Measurements from ENCODE around the gene PAXX.

- TF ChIP-seq POLR2A (IDR thresholded peaks at IDR 0.05; ENCODE audit: low read depth, low read length): no peak
- no peak for TF ChIP-seq TAF1 (IDR thresholded peaks at IDR 0.05; ENCODE audit: low read depth, low read length)
- TF ChIP-seq POLR2AphosphoS5 (IDR thresholded peaks at IDR 0.05; ENCODE audit: low read depth, low read length): no peak
- no peak for TF ChIP-seq POU2F2 (IDR thresholded peaks at IDR 0.05; ENCODE audit: low read depth, low read length)
- TF ChIP-seq PAX5 (IDR thresholded peaks at IDR 0.05; ENCODE audit: insufficient read depth, low read length, severe bottlenecking): no peak
Observed at GRCh38 chr9:137037035-137037434, 44.8 kb downstream of the PAXX start.

Measured in GM12891 (cell line).